T-helper 1 cell treated with Interleukin-12 subunit alpha and Interleukin-12 subunit beta and Interleukin-4 antibody, amounts not matched to agents 30 μg/mL and 1 μg/mL, for 36 hours (primary cell): ENCODE measurements around the gene SRGAP2C.
"Not testable (repeated sequence)": the region's sequence is repeated elsewhere in the genome, so short reads cannot be mapped to it uniquely, and the experiment has no call there.

Experiments
- H3K27ac Mint-ChIP-seq: one replicate; pipeline ENCODE4 v1.8.0; 2021; ENCODE audit warnings: mild to moderate bottlenecking, mixed read lengths
- H3K27me3 Mint-ChIP-seq: one replicate; pipeline ENCODE4 v1.8.0; 2021; ENCODE audit warnings: low read depth, mixed read lengths
- H3K36me3 Mint-ChIP-seq: one replicate; pipeline ENCODE4 v1.8.0; 2021; ENCODE audit warnings: low read depth, mixed read lengths
- H3K4me1 Mint-ChIP-seq: one replicate; pipeline ENCODE4 v1.8.0; 2021; ENCODE audit warnings: low read depth, mixed read lengths
- H3K4me3 Mint-ChIP-seq: one replicate; pipeline ENCODE4 v1.8.0; 2021; ENCODE audit warnings: mild to moderate bottlenecking, moderate library complexity, mixed read lengths
- H3K9me3 Mint-ChIP-seq: one replicate; pipeline ENCODE4 v1.8.0; 2021; ENCODE audit warnings: mixed read lengths

The SRGAP2C gene

DNA sequence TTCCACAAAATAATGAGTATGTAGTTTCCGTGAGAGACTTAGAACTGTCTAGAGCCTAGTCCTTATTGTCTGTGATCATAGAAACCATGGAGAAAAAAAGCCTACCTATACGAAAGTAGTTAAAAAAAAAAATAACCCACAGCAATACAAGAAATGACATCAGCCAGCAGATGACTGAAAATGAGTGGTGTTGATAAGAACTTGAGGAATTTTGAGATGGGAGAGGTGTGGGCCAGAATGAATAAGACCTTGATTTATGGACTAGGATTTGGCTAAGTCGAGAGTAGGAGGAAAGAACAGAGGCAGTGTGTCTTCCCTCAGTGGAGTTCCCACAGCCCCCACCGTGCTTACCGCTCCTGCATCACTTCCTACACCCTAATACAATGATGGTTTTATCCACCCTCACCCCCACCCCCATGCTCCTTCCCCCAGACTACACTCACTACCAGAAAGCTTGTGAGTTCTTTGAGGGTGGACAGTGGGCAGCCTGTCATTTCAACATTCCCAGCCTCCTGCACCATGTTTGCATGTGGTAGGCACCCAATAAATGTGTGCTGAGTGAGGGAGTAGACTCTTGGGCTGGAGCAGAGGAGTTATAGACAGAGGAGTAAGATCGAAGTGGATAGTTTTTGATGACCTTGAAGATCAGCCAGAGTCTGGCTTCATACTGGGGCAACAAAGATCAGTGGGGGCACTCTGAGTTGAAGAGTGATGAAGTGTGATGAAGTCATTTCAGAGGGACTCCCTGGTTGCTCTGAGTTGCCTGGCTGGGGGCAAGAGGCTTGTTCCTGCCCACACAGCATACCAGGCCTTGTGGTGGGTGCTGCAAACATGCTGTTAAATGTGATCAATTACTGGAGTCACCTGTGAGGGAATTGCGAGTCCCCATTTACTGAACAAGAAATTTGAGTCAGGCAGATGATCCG lies 21.3 kb downstream of the SRGAP2C start:
- H3K27ac Mint-ChIP-seq, H3K36me3 Mint-ChIP-seq, H3K9me3 Mint-ChIP-seq, H3K27me3 Mint-ChIP-seq, H3K4me1 Mint-ChIP-seq, H3K4me3 Mint-ChIP-seq: not testable (repeated sequence)

DNA sequence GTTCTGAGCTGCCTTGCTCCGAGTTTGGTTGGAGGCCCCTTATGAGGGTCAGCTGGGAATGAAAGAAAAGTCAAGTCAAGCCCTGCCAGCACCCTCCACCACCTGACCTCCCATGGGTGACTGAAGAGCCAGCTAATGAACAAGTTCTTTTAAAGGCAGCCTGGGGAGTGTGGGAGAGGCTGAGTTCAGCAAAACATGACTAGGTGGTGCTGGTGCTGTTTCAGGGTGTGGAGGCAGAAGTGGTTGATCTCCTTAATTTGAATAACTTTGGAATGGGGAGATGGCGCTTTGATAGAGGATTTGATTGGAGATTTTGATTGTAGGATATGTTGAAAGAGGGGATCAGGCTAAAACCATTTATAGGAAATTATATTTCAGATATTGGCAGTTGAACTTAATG lies 22.6 kb downstream of the SRGAP2C start:
- not testable (repeated sequence) for H3K4me1 Mint-ChIP-seq, H3K9me3 Mint-ChIP-seq, H3K27me3 Mint-ChIP-seq, H3K4me3 Mint-ChIP-seq, H3K36me3 Mint-ChIP-seq, H3K27ac Mint-ChIP-seq

DNA sequence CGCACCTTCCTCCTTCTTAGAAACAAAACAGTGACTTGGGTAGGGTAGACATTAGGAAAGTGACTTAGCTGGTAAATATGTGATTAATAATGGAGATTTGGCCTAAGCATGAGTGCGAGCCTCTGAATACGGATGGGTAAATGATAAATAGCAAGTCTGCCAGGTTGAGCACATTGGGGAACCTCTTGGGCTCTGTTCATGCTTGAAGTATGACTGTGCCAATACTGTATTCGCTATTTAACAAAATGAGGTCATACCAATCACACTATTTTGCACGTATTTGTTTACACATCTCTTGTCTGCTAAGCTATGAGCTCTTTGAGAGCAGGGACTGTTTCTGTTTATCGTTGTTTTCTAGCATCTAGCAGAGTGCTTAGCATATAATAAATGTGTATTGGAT lies 23.6 kb downstream of the SRGAP2C start:
- not testable (repeated sequence) for H3K9me3 Mint-ChIP-seq, H3K27me3 Mint-ChIP-seq, H3K4me1 Mint-ChIP-seq, H3K36me3 Mint-ChIP-seq, H3K27ac Mint-ChIP-seq, H3K4me3 Mint-ChIP-seq

DNA sequence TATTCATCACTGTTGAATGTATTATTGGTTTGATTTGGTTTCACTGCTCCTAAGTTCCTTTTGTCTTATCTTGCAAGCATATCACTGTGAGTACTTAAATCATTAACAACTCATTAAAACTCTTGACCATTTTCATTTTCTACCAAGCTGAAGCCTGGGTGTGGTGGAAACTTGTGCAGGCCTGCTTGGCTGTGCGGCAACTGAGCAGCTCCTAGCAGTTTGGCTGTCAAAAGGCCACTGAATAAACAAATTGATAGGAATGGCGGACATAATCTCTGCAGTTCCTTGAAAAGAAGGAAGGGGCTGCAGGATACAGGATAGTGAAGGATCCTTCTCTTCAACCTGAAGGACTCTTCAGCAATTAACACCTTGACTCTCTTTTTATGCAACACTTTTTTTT lies 26.0 kb downstream of the SRGAP2C start:
- H3K4me1 Mint-ChIP-seq = not testable (repeated sequence)

GRCh38 chr1:121213491-121213890 lies 28.7 kb downstream of the SRGAP2C start:
- not testable (repeated sequence) for H3K27me3 Mint-ChIP-seq, H3K9me3 Mint-ChIP-seq, H3K36me3 Mint-ChIP-seq, H3K4me3 Mint-ChIP-seq, H3K27ac Mint-ChIP-seq, H3K4me1 Mint-ChIP-seq

More for the DNA sequence above, 26.0 kb downstream of the SRGAP2C start:
- not testable (repeated sequence) for H3K4me3 Mint-ChIP-seq, H3K27ac Mint-ChIP-seq, H3K9me3 Mint-ChIP-seq, H3K27me3 Mint-ChIP-seq, H3K36me3 Mint-ChIP-seq

DNA sequence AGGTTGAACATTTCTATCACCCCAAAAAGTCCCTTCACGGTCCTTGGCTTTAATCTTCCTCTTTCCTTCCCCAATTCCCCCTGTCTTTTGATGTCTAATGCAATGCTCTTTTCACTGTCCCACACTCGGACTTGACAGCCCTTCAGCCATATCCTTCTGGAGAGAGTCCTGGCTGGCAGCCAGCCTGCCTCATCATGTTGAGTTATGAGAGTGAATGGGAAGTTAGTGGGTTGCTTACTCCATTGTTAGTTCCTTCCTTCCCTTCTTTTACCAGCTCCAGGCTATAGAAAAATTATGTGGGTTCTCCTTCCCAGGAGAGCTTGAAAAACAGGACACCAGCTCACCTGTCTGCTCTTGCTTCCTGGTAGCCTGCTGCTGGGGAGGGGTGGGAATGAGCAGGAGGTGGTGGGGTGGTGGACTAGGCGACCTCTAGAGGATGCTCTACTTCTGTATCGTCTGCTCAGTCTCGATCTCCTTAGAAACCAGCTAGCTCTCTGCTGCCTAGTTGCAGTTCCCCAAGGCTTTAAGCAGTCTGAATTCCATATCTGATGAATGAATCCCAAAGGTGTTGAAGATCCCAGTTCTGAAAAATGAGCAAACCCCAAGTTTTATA lies 29.9 kb downstream of the SRGAP2C start:
- not testable (repeated sequence) for H3K4me3 Mint-ChIP-seq, H3K9me3 Mint-ChIP-seq, H3K36me3 Mint-ChIP-seq, H3K4me1 Mint-ChIP-seq, H3K27me3 Mint-ChIP-seq, H3K27ac Mint-ChIP-seq

DNA sequence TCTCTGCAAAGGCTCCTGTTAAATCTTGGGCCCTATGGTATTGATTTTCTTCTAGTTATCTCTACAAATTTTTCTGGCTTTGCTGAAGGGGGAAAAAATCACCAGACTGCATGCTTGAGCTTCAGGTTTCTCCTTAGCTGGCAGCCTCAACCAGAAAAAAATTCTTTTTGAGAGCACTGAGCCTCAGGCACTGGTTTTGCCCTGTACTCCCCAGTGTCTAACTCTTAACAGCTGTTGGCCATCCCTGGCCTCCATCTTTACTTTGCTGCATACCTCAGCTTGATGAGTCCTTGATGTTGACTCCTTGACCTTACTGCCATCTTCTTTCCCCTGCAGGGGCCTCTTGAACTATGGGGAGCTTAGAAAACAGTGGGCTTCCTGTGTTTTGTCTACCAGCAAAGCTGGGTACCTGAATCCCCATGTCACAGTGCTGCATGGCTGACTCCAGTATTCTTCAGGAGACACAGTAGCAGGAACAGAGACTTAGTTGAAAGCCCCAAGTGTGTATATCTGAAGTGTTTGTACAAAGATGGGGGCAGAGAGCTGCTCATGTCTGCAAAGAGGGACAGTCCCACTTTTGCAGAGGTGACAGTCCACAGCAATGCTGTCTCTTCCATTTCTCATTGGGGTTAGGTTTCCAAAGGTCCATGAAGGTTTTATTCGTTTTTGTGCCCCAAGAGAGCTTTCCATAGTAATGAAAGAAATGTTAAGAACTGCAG lies 31.1 kb downstream of the SRGAP2C start:
- H3K27ac Mint-ChIP-seq, H3K27me3 Mint-ChIP-seq, H3K9me3 Mint-ChIP-seq: not testable (repeated sequence)

GRCh38 chr1:121216676-121217075 lies 31.9 kb downstream of the SRGAP2C start:
- H3K36me3 Mint-ChIP-seq, H3K9me3 Mint-ChIP-seq, H3K27me3 Mint-ChIP-seq, H3K4me3 Mint-ChIP-seq, H3K4me1 Mint-ChIP-seq, H3K27ac Mint-ChIP-seq: not testable (repeated sequence)

More for the DNA sequence above, 31.1 kb downstream of the SRGAP2C start:
- H3K36me3 Mint-ChIP-seq, H3K4me3 Mint-ChIP-seq, H3K4me1 Mint-ChIP-seq: not testable (repeated sequence)

- H3K27ac Mint-ChIP-seq, H3K27me3 Mint-ChIP-seq, H3K4me1 Mint-ChIP-seq: not testable (repeated sequence)
Measured at GRCh38 chr1:121221770-121222169, 37.0 kb downstream of the SRGAP2C start.

DNA sequence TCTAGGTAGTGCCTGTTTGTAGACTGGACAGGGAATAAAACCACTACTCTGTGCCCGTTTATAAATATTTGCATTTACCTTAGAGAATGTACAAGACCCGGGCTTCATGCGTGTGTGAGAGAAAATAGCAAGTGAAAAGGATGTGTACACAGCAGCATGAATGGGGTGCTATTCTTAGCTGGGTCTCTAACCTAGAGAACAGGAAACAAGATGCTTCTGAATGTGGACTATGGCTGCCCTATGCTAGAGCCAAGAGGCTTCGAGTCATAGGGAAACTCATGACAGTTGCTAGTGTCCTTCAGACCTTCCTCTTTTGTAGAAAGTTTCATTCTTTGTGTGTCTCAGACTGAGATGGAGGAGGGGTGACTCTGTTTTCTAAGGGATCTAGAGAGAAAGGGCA lies 39.9 kb downstream of the SRGAP2C start:
- not testable (repeated sequence) for H3K27ac Mint-ChIP-seq, H3K36me3 Mint-ChIP-seq, H3K9me3 Mint-ChIP-seq, H3K27me3 Mint-ChIP-seq, H3K4me3 Mint-ChIP-seq, H3K4me1 Mint-ChIP-seq

More at GRCh38 chr1:121221770-121222169, 37.0 kb downstream of the SRGAP2C start:
- not testable (repeated sequence) for H3K4me3 Mint-ChIP-seq, H3K36me3 Mint-ChIP-seq, H3K9me3 Mint-ChIP-seq

- H3K36me3 Mint-ChIP-seq, H3K27me3 Mint-ChIP-seq, H3K4me3 Mint-ChIP-seq, H3K9me3 Mint-ChIP-seq, H3K4me1 Mint-ChIP-seq, H3K27ac Mint-ChIP-seq: not testable (repeated sequence)
Measured at GRCh38 chr1:121226295-121226904, 41.6 kb downstream of the SRGAP2C start.

- H3K4me1 Mint-ChIP-seq = not testable (repeated sequence)
Measured at GRCh38 chr1:121226925-121227324, 42.1 kb downstream of the SRGAP2C start.

GRCh38 chr1:121227544-121228330 lies 43.0 kb downstream of the SRGAP2C start:
- not testable (repeated sequence) for H3K36me3 Mint-ChIP-seq, H3K4me3 Mint-ChIP-seq, H3K27ac Mint-ChIP-seq, H3K27me3 Mint-ChIP-seq, H3K4me1 Mint-ChIP-seq, H3K9me3 Mint-ChIP-seq

More at GRCh38 chr1:121226925-121227324, 42.1 kb downstream of the SRGAP2C start:
- H3K4me3 Mint-ChIP-seq, H3K27me3 Mint-ChIP-seq, H3K36me3 Mint-ChIP-seq, H3K27ac Mint-ChIP-seq, H3K9me3 Mint-ChIP-seq: not testable (repeated sequence)

GRCh38 chr1:121230636-121231035 lies 45.9 kb downstream of the SRGAP2C start:
- not testable (repeated sequence) for H3K9me3 Mint-ChIP-seq, H3K27ac Mint-ChIP-seq, H3K36me3 Mint-ChIP-seq, H3K4me3 Mint-ChIP-seq, H3K4me1 Mint-ChIP-seq, H3K27me3 Mint-ChIP-seq
